AG10803 (cell line): Measurements from ENCODE around the gene LRCH1.

Experiments used
- DNase-seq: peaks from one replicate; pipeline ENCODE4 v3.0.0; 2010; ENCODE audit warnings: low read depth
- H3K4me3 ChIP-seq: 2 replicates; pipeline ENCODE4 v1.5.1; 2011; ENCODE audit warnings: mild to moderate bottlenecking, low read length, control low read depth
- CTCF ChIP-seq: conservative IDR thresholded peaks from 2 replicates; pipeline ENCODE4 v1.5.1; 2011; ENCODE audit warnings: mild to moderate bottlenecking, low read length, control low read depth, inconsistent platforms

The LRCH1 gene

GRCh38 chr13:46686171-46686570, 133.2 kb downstream of the LRCH1 start:
- TF ChIP-seq CTCF = no peak

GRCh38 chr13:46687810-46688209, 134.8 kb downstream of the LRCH1 start:
- no peak for TF ChIP-seq CTCF
- H3K4me3 ChIP-seq = no peak overlapping the region
- DNase-seq = no peak

More at GRCh38 chr13:46686171-46686570, 133.2 kb downstream of the LRCH1 start:
- no peak overlapping the region for H3K4me3 ChIP-seq
- DNase-seq = no peak

- no peak for DNase-seq
- no peak overlapping the region for H3K4me3 ChIP-seq
- no peak for TF ChIP-seq CTCF
These were observed 135.3 kb downstream of the LRCH1 start for GRCh38 chr13:46688306-46688705.

GRCh38 chr13:46698014-46698413, 145.0 kb downstream of the LRCH1 start:
- no peak overlapping the region for H3K4me3 ChIP-seq
- TF ChIP-seq CTCF = no peak
- no peak for DNase-seq

GRCh38 chr13:46698910-46699460, 146.0 kb downstream of the LRCH1 start:
- TF ChIP-seq CTCF = no peak
- no peak for DNase-seq

GRCh38 chr13:46712524-46712923, 159.6 kb downstream of the LRCH1 start:
- no peak for TF ChIP-seq CTCF
- DNase-seq = no peak
- no peak overlapping the region for H3K4me3 ChIP-seq

More at GRCh38 chr13:46698910-46699460, 146.0 kb downstream of the LRCH1 start:
- H3K4me3 ChIP-seq = no peak overlapping the region

GRCh38 chr13:46715363-46715762, 162.4 kb downstream of the LRCH1 start:
- no peak for DNase-seq
- no peak for TF ChIP-seq CTCF
- H3K4me3 ChIP-seq = no peak overlapping the region
